NB4 (cell line): ENCODE results near the gene ADAMTS3.
A peak's percentile ranks its signal among the peaks of the same experiment; 100 is the strongest.

Source experiments
- DNase-seq: peaks from one replicate; pipeline ENCODE4 v3.0.0; 2010; ENCODE audit warnings: low read depth
- H3K4me3 ChIP-seq: one replicate; pipeline ENCODE4 v1.5.1; 2011; ENCODE audit warnings: mild to moderate bottlenecking, low read depth, low read length, moderate library complexity
- MAX ChIP-seq: IDR thresholded peaks from 2 replicates; pipeline ENCODE4 v1.6.1; 2011; ENCODE audit warnings: low read depth, low read length
- MYC ChIP-seq: IDR thresholded peaks from 2 replicates; pipeline ENCODE4 v1.6.1; 2011; ENCODE audit warnings: low read depth, low read length
- POLR2A ChIP-seq: IDR thresholded peaks from 2 replicates; pipeline ENCODE4 v1.6.1; 2011; ENCODE audit warnings: mild to moderate bottlenecking; ENCODE audit not compliant: insufficient read length; ENCODE audit errors: extremely low read depth
- TF ChIP-seq, protein P1 (sequence below): IDR thresholded peaks from one replicate; pipeline ENCODE4 v1.5.1; 2012; ENCODE audit warnings: low read depth, low read length

Gene ADAMTS3

GRCh38 chr4:72286910-72287309 is 282.1 kb downstream of the ADAMTS3 start:
- TF ChIP-seq MYC: no peak
- no peak for TF ChIP-seq POLR2A
- no peak for TF ChIP-seq MAX
- TF ChIP-seq, protein P1, sequence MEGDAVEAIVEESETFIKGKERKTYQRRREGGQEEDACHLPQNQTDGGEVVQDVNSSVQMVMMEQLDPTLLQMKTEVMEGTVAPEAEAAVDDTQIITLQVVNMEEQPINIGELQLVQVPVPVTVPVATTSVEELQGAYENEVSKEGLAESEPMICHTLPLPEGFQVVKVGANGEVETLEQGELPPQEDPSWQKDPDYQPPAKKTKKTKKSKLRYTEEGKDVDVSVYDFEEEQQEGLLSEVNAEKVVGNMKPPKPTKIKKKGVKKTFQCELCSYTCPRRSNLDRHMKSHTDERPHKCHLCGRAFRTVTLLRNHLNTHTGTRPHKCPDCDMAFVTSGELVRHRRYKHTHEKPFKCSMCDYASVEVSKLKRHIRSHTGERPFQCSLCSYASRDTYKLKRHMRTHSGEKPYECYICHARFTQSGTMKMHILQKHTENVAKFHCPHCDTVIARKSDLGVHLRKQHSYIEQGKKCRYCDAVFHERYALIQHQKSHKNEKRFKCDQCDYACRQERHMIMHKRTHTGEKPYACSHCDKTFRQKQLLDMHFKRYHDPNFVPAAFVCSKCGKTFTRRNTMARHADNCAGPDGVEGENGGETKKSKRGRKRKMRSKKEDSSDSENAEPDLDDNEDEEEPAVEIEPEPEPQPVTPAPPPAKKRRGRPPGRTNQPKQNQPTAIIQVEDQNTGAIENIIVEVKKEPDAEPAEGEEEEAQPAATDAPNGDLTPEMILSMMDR: no peak
- no peak for DNase-seq
- H3K4me3 ChIP-seq: no peak overlapping the region

GRCh38 chr4:72286185-72286584 is 282.8 kb downstream of the ADAMTS3 start:
- no peak overlapping the region for H3K4me3 ChIP-seq
- peak; percentile 7 for DNase-seq
- TF ChIP-seq MAX (no peak), POLR2A (no peak), MYC (no peak)
- TF ChIP-seq, protein P1: no peak

DNA sequence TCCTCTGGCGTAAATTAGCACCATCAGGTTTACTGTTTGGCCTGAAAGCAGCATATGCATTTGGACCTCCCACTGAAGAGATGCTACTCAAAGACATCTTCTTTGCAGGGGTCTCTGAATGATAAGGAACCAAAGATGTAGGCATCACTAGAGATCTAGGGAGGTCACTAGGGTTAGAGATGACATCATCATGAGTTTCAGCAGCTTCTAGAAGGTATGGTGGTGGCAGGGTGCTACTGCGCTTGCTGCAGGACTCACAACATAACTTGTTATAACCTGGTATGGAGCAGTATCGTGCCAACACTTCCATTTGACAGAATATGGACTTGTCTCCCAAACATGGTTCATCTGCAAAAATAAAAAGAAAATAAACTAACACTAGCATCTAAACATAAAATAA is 285.7 kb downstream of the ADAMTS3 start:
- TF ChIP-seq, protein P1: no peak
- TF ChIP-seq MAX (no peak), MYC (no peak), POLR2A (no peak)
- H3K4me3 ChIP-seq: no peak overlapping the region
- DNase-seq: peak; percentile 1

- no peak overlapping the region for H3K4me3 ChIP-seq
- TF ChIP-seq MYC (no peak), MAX (no peak)
- TF ChIP-seq, protein P1: no peak
- DNase-seq: no peak
These were observed 288.8 kb downstream of the ADAMTS3 start for GRCh38 chr4:72280252-72280651.

GRCh38 chr4:72275381-72275780 is 293.6 kb downstream of the ADAMTS3 start:
- no peak for DNase-seq
- TF ChIP-seq MYC (no peak), POLR2A (no peak), MAX (no peak)
- TF ChIP-seq, protein P1: no peak
- H3K4me3 ChIP-seq: no peak overlapping the region

DNA sequence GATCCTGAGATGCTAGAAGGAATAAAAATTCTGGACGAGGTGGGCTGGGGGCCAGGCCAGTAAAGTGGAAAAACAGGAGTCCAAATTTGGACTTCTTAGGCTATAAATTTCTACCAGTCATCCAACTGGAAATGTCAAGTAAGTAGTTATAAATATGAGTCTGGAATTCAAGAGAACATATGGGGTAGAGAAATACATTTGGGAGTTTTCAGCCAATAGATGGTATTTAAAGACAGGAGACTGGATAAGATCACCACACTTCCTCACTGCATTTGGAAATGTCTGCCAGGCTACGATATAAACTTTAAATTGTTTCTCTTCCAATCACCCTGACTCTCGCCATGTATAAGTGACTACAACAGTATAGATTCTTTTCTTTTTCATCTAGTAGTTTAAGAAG is 294.8 kb downstream of the ADAMTS3 start:
- DNase-seq: no peak
- no peak for TF ChIP-seq MYC
- TF ChIP-seq, protein P1: no peak
- TF ChIP-seq POLR2A: no peak
- TF ChIP-seq MAX: no peak
- no peak overlapping the region for H3K4me3 ChIP-seq
